Stimulated activated CD4-positive, alpha-beta T cell treated with anti-CD3 and anti-CD28 coated beads, Interleukin-1b, Interleukin-23, amount 100 ng/mL, for 4 hours (primary cell): ENCODE results near the gene FIBCD1.
"Not testable (repeated sequence)": the region's sequence is repeated elsewhere in the genome, so short reads cannot be mapped to it uniquely, and the experiment has no call there.

Source experiments
- DNase-seq, 2 donors: peaks; one replicate each; pipeline ENCODE4 v3.0.0-alpha.2; 2020; ENCODE audit warnings: low read depth in 2 of 2

FIBCD1 gene

GRCh38 chr9:130973686-130974281, 34.7 kb upstream of the FIBCD1 start:
- no peak for DNase-seq

- DNase-seq: no peak
These were observed 34.1 kb upstream of the FIBCD1 start for GRCh38 chr9:130972957-130973685.

DNA sequence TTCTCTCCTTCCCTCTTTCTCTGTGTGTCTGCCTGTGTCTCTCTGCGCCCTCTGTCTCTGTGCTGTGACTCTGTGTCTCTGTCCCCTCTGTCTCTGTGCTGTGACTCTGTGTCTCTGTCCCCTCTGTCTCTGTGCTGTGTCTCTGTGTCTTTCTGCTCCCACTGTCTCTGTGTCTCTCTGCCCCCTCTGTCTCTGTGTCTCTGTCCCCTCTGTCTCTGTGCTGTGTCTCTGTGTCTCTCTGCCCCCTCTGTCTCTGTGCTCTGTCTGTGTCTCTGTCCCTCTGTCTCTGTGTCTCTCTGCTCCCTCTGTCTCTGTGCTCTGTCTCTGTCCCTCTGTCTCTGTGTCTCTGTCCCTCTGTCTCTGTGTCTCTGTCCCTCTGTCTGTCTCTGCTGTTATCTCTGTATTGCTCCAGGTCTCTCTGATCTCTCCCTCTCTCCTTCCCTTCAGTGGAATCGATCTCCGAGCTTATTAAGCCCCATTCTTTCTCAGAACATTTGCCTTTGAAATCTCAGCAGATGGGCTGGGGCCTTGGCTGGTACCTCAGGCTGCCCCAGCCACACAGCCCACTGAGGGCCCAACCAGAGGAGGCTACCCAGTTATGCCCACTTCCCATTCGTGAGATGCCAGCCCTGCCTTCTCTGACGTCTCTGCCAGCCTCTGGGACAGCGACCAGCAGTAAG, 33.4 kb upstream of the FIBCD1 start:
- DNase-seq: no peak

- DNase-seq: no peak
These were observed 32.3 kb upstream of the FIBCD1 start for GRCh38 chr9:130971294-130971849.

- DNase-seq: no peak
These were observed 31.8 kb upstream of the FIBCD1 start for GRCh38 chr9:130970855-130971254.

- DNase-seq: no peak
These were observed 31.0 kb upstream of the FIBCD1 start for GRCh38 chr9:130970052-130970451.

GRCh38 chr9:130965680-130966079, 26.6 kb upstream of the FIBCD1 start:
- DNase-seq: no peak

GRCh38 chr9:130963916-130964315, 24.9 kb upstream of the FIBCD1 start:
- no peak for DNase-seq

GRCh38 chr9:130963337-130963908, 24.4 kb upstream of the FIBCD1 start:
- DNase-seq: no peak

DNA sequence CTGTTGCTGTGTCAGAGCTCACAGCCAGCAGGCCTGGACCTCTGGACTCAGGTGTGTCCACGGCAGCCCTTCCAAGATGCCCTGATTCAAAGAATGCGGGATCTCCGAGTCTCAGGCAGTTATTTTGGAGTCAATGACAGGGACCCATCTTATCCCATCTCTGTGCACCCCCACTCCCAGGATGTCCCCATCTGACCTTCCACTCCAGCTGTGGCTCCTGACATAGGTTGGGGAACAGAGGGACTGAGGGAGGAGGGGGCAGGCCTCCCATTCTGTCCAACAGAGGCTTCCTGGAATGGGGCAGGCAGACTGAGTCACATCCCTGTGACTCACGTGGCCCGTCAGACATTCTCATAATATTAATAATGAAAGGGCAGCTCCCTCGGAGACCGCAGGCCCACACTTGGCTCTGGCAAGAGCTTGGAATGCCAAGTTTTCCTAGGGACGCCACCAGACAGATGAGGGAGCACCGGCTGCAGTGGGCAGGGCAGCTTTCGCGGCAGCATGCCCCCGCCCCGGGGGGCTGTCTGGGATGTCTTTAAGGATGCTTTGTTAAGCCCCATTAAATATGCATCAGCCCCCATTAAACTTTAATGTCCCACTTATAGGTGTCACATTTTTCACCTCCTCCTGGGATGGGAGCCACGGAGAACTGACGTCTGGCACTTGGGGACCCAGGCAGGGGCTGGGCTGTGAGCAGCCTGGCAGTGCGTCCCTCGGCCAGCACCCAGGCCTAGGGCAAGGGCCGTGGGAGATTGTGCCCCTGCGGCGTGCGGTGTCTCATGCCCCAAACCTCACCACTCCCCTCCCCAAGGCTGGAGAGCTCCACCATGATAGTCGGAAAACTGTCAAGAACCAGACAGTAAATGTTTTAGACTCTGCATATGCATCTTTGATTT, 23.6 kb upstream of the FIBCD1 start:
- no peak for DNase-seq

- DNase-seq: no peak
These were observed 22.7 kb upstream of the FIBCD1 start for GRCh38 chr9:130961511-130962300.

DNA sequence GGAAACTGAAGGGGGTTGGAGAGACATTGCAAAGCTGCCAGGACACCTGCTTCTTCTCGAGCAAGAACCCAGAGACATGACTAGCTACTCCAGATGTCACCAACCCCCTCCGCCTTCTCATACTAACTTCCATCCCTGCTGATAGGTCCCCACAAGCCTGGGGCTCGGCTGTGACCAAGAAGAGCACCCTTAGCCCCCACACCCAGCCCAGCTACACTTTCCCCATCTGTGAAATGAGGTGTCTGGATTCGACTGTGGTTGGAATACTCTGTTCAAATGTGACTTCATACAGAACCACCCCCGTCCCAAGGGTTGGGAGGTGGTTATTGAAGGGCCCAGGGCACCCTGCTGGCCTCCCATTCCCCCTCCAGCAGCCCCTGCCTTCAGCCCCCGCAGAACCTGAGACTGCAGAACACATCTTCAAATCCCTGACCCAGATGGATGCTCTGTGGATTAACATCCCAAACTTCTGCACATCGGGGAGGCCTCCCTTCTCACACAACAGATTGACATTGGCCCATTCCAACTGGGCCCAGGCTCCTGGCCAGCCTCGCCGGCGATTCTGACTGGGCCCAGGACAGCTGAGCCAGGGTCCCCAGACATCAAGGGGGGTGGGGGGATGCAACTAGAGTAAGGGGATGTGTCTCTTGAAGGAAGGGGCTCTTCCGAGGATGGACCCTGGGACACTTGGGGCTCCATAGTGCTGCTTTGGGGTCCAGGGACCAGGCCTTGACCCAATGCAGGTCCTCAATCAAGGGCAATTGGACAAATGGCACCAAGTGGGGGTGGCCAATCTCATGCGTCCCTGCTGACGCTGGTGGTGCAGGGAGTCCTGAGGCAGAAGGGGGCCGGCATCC, 21.7 kb upstream of the FIBCD1 start:
- no peak for DNase-seq

GRCh38 chr9:130959809-130960334, 20.8 kb upstream of the FIBCD1 start:
- DNase-seq: no peak

DNA sequence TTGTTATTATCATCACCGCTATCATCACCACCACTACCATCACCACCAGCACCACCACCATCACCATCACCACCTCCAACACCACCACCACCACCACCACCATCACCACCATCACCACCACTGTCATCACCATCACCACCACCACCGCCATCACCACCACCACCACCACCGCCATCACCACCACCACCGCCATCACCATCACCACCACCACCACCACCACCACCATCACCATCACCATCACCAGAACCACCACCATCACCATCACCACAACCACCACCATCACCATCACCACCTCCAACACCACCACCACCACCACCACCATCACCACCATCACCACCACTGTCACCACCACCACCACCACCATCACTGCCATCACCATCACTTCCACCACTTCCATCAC, 19.5 kb upstream of the FIBCD1 start:
- not testable (repeated sequence) for DNase-seq

DNA sequence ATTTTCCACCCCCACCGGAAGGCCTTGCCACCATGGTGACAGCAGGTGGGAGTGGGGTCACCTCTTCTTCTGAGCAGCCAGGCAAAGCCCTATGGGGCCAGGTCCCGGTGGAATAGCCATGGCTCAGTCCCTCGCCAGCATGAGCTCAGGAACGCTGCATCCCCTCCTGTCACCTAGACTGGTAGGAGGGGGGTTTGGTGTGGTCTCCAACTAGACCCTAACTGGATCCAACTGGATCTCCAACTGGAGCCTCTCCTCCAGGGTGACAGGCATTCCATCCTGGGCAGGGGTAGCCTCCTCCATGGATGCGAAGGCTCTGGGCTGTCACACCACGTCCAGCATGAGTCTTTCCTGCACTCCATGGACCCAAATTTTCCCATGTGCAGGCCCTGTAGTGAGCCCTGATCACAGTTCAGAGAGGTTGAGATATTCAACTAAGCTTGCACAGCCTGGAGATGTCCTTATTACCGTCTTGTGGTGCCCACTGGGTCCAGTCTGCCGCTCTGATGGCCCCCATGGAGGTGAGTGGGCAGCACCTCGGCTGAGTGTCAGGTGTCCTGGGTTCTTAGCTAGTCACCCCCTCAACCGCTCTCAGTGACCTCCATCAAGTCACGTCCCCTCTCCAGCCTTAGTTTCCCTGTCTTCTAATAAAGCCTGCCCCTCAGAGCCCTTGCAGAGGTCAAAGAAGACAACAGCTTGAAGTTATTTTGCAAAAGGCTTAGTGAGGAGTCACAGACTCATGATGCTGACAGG, 18.6 kb upstream of the FIBCD1 start:
- no peak for DNase-seq

- no peak for DNase-seq
These were observed 17.8 kb upstream of the FIBCD1 start for GRCh38 chr9:130956636-130957450.

GRCh38 chr9:130955947-130956621, 17.0 kb upstream of the FIBCD1 start:
- DNase-seq: no peak
